A204.1 (cell line): ENCODE measurements around the gene ATF6.

ENCODE experiments used
- FAIRE-seq: peaks from 2 replicates; lab custom pipeline; 2012; peaks lifted over from hg19 to GRCh38; lab: Jason Lieb, UNC

ATF6 gene

DNA sequence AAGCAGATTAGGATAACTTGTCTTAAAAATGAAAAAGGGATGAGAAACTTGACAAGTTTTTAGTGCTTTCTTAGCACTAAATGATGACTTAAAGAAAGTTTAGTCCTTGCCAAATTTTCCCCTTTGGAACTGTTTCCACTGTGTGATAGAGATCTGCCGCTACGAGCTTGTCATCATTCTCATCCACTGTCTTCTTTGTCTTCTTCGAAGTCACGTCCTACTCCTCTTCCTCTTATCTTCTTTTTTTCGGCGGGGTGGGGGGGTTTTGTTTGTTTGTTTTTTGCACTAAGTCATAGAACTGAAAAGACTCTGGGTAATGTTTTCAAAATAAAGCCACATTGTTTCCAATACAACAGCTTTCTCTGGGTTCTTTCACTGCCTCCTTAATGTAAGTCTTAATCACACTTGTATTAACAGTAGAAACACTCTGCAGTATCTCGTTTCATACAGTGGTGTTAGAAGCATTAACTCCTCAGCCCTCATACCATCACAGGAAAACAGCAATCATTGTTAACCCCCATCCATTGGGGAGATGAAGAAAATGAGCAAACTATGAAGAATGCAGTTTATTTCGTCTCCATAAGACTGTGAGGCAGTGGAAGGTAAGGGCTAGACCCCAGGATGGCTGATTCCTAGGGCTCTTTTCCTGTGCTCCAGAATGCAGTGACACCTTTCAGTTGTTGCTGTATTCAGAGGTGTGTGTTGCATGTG lies 175.8 kb downstream of the ATF6 start:
- FAIRE-seq = no peak

DNA sequence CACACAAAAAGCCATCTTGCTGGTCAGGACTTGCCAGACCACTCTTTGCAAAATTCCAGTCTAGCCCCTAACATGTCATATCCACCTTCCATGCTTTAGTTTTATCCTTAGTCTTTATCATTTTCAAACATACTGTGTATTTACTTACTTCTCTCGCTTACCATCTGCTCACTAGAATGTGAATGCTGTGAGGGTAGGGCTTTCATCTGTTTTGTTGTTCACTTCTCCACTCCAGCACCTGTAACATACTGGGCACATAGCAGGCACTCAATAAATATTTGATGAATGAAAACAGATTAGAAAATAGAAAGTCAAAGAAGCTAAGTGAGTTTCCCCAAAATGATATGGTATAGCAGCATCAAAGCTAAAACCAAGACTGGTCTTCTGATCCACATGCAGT lies 177.6 kb downstream of the ATF6 start:
- no peak for FAIRE-seq

DNA sequence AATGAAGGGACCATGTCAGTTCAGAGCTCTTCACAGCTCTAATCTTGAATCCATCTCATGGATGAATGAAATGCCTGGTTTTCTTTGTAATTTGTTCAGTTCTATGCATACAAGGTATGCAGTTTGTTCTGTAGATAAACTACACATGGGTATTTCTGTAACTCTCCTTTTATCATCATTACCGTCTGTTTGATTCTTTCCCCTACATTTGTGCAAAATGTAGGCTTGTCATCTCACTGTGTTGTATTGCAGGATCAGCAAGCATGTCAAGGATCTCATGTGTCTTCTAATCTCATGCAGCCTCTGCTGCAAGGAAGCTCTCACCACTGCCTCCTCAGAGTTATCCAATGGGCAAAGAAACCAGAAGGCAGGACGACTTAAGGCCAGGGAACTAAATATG lies 178.3 kb downstream of the ATF6 start:
- FAIRE-seq = no peak

DNA sequence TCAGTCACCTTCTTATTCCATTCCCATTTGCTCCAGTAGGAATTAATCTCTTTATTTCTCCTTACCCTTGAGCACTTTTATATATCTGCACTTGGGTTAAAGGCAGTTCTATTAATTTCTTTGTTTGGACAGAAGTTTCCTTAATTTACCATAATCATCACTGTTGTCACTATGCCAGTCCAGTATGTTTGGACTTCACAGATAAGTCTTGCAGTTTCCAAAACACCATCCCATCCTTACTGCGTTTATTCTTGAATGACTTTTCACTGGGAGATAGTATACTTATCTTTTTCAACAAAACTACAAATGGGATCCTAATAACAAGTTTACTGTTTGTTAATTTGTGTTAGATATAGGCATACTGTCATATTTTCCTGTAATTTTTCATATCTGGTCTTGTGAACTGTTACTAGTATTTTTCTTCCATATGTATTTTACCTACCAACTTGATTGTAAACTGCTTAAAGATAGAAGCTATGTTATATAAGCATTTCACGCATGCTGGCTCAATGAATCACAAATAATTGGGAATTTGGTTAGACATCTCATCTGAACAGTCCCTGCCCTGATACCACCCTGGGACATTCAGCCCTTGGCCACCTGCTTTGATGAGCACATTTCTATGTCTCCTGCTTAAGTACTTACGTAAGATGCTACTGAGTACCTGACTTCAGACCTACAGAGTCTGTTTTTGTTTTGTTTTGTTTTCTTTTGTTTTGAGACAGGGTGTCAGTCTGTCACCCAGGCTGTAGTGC lies 179.4 kb downstream of the ATF6 start:
- FAIRE-seq = no peak

DNA sequence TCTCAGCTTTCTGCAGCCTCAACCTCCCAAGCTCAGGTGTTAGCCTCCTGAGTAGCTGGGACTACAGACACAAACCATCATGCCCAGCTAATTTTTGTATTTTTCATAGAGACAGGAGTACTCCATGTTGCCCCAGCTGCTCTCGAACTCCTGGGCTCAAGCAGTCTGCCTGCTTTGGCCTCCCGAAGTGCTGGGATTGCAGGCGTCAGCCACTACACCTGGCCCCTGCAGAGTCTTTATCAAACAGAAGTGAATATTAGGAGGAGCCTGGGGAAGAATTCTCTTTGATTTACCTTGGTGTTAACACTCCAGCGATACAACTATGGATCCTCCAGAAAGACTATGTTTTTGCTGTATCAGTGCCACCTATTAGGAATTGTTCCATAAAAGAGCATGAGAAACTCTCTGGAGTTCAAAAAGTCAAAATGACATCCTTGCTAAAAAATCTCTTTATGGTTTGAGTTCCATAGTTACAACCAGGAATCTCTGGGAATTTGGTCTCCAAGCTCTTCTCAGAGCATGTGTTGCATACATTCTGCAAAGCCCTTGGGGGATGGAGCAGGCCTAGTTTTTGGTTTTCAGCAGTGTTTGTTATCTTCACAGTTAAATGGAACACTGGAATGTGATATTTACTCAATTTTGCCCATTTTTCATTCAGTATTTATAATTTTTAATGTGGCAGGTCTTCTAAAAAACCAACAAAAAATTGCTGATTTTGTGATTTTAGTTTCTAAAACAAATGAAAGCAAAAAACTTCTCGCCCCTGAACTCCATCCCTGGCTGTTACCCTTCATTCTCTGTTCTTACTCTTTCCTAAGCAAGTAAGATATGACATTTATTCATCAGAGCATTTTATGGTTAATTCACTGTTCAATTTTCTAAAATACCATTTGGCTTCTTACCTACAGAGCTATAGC lies 180.2 kb downstream of the ATF6 start:
- no peak for FAIRE-seq

DNA sequence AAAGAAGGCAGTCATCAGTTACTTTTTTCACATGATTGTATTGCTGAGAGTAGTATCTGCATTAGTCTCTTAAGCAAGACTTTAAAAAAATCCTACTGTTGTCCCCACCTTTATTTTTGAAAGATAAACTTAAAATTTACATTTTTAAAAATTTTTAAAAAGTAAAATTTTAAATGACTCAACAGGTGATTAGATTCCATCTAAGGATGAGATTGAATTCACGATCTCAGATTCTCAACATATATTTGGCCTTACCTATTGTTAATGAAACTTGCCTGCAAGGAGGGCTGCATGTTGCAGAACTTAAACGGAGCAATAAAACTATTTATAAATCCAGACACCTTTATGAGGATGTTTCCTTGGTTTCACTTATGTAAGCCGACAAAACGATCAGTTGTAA lies 182.3 kb downstream of the ATF6 start:
- no peak for FAIRE-seq

DNA sequence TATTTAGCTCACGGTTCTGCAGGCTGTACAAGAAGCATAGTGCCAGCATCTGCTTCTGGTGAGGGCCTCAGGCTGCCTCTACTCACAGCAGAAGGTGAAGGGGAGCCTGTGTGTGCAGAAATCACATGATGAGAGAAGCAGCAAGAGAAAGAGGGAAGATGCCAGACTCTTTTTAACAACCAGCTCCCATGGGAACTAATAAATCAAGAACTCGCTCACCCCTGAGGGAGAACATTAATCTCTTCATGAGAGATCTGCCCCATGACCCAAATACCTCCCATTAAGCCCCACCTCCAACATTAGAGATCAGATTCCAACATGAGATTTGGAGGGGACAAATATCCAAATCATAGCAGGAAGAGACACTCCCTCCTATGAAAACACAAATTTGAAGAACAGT lies 183.4 kb downstream of the ATF6 start:
- FAIRE-seq = no peak

DNA sequence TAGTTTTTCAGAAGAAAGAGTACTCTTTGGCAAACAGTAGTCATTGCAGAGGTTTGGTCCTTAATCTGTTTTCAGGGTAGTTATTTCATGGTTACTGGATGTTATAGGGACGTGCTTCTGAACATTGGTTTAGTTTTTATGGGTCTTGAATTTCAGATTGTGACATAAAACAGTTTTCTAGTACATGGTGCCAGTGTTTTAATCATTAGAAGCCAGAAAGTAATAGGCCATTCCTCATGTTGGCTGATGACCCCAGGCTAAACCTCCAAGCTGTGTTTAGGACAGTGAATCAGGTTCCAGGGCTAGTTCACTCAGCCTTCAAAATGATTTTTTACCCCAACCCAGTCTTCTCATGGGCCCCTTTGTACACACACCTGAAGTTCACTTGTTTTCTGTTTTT lies 184.3 kb downstream of the ATF6 start:
- FAIRE-seq = no peak

DNA sequence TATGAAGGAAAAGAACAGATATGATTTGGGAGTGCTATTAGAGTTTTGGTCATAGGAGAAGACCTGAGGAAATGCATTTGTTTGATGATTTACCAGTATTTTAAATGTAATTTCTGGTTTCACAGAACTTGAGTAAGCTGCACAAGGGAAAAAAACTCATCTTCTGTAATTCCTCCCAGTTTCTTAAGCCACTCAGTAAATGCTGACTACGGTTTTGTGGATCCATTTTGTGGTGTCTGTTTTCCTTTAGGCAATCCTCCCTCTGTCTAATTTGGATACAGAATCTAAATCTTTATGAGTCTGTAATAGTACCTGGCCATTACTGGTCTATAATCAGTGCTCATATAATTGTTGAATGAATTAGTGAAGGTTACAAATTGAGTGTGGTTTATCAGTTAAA lies 185.5 kb downstream of the ATF6 start:
- no peak for FAIRE-seq

DNA sequence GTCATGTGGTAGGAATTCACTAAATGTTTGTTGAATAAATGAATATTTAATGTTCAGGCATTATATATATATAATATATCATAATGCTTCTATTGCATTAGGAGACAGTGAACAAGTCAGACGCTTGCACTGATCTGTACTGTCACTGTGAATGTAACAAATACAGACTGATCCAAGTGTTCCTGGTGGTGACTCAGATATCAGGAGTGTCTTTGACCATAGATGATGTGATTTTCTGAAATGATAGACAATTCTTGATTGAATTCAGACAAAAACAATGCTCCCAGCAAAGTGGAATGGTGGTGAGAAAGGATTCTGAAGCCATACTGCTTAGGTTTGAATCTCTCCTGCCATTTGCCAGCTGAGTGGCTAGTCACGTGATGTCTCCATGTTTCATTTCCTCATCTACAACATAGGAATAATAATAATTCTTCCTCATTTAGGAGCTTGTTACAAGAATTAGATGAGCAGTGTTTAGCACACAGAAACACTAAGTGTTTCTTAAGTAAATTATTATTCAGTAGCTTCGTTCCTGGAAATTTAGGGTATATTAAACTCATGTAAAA lies 186.6 kb downstream of the ATF6 start:
- FAIRE-seq = no peak

DNA sequence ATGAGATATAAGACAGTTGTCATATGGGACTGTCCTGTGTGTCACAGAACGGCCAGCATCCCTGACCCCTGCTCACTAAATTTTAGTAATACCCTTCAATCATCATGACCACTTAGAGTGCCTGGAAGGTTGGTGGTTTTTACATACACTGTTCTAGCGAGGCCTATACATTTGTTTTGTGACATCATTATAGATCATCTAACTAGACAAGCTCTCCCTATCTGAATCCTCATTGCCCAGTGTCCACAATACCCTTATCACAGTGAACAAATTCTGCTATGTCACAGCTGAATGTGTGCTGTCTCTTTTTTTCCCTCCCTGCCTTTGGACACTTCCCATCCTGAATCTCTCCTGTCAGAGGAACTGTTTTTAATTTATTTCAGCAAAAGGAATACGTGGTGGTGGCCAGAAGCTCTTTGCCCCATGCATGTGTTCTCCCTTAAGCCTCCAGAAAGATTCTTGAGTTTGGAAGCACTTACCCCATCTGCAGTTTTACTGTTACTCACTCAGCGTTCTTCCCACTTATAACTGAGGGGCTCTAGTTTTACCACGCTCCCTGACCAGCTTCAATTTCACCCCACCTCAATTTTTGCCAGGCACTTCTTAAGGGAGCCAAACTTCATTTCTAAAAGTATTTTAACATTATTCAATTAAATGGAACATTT lies 187.3 kb downstream of the ATF6 start:
- no peak for FAIRE-seq

DNA sequence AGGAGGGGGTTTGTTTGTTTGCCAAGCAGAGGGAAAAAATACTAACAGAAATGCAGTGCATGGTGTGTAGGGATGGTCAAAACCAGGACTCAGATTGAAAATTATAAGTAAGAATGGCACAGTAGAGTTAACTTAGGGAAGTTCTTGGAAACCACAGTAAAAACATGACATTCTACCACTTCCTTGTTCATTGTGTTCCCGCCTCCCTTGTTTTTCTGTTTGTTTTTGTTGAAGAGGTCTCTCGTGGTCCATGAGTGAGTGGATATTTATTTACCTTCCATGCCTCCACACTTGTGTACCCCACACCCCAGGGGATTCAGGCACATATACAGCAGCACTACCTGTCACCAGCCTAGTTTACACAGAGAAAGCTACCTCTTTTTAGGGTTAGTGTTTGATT lies 187.9 kb downstream of the ATF6 start:
- no peak for FAIRE-seq

DNA sequence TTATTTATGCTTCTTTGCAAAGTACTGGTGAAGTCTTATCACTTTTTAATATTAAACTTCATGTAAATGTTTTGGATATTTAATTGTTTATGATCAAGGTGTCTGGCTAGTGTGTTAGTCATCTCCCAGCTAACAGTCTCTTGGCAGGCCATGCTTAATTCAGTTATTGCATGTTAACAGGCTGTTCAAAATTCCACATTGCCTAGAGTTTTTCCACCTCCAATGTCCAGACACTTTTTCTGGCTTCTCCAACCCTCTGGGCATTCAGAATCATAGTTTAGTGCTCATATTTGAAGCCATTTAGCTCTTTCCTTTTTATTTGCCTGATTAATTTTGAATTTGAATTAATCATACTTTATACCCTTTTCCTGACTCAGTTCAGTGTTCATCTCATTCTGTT lies 188.3 kb downstream of the ATF6 start:
- FAIRE-seq = no peak

DNA sequence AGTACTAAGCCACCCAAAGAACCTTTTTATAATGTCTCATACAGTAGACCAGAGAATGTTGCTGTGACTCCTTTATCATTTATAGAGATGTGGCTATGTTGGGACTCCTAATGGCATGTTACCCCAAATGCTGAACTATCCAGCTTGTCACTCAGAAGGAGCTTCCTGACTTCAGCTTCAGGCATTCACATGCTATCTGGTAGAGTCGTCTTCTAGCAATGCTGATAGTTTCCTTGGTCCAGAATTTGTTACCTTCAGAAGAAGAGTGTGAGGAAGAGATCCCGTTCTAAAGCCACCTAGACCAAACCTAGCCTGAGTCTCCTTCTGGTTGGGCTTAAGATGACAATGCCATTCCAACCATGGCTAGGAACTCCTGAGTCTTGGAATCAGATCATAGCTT lies 189.5 kb downstream of the ATF6 start:
- FAIRE-seq = no peak

DNA sequence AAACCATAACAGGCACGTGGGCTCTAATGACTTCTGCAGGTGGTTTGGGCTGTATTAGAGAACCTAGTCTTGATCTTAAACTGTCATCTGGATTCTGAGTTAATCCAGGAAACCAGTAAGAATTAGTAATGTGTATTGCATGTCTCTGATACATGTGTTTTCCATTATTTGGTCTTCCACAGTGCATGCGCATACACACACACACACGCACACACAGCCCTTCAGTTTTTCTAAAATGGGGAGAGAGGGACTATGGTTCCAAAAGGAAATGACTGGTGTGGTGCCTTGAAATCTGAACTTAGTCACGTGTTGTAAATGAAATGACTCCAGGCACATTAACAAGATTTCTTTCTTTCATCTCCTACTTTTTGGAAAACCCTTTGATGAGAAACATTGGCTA lies 190.0 kb downstream of the ATF6 start:
- FAIRE-seq = no peak

DNA sequence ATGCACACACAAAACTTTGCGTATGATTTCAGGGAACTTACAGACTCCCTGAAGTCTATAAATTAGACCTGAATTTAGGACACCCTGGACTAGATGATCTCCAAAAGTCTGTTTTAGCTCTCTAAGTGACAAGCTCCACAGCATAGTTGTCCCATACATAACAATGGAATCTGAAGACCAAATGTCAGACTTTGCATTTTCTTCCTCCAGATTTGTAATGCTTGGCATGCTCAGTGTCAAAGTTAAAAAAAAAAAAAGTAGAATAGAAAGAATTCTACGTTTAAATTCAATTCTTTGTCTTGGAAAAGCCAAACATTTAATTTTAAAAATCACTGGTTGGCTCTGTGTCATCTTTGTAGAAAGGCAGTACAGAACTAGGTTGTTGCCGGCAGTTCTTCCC lies 190.8 kb downstream of the ATF6 start:
- FAIRE-seq = no peak

DNA sequence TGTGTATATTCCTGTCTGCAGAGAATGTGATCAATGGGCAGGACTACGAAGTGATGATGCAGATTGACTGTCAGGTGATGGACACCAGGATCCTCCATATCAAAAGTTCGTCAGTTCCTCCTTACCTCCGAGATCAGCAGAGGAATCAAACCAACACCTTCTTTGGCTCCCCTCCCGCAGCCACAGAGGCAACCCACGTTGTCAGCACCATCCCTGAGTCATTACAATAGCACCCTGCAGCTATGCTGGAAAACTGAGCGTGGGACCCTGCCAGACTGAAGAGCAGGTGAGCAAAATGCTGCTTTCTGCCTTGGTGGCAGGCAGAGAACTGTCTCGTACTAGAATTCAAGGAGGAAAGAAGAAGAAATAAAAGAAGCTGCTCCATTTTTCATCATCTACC lies 192.3 kb downstream of the ATF6 start:
- FAIRE-seq = no peak

DNA sequence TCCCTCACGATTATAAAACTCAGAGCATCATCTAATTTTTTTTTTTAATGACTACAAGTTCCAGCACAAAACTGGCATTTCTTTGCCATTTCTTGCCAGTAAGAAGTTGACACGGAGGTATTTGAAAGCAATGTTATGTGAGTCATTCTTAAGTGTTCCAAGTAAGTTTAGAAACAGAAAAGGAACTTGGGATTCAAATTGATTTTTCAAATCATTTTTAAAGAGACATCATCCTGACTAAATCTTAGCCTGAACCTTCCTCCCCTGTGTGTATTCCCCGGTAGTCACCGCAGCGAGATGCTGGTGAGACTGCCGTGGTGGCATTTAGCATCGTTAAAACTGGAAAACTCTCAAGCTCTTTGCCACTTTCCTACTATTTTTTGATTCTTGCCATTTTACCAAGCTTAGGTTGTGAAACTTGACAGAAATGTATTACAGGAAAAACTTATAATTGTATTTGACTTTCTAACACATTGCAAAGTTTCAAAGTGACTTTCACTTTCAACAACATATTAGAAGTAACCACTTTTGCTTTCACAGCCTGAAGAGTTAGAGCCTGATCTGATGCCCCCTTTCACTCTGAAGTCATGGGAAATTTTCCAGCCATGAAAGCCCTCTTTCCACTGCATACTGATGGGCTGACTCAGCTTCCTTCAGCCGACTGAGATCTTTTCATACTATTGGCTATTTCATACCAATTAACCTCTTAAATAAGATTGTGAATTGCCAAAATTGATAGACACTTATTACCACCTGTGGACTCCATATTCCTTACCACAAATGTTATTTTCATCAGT lies 196.2 kb downstream of the ATF6 start:
- FAIRE-seq = peak; percentile 97

DNA sequence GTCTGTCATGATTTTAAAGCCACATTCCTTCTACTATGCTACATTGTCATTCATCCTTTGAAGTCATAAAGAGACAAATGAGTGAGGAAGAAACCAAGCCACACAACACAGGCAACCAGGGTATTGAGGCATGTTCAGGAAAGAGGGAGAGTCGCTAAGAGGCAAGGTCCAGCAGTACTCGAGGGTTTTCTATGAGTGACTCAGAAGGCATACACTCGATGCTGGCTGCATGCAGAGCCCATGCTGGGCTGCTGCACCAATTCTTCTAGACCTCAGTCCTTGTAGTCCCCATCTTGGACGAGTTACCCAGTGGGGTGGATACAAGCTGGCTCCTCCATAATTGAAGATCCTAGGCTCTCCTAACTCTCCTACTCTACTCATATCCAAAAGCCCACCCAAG lies 199.9 kb downstream of the ATF6 start:
- FAIRE-seq = no peak

DNA sequence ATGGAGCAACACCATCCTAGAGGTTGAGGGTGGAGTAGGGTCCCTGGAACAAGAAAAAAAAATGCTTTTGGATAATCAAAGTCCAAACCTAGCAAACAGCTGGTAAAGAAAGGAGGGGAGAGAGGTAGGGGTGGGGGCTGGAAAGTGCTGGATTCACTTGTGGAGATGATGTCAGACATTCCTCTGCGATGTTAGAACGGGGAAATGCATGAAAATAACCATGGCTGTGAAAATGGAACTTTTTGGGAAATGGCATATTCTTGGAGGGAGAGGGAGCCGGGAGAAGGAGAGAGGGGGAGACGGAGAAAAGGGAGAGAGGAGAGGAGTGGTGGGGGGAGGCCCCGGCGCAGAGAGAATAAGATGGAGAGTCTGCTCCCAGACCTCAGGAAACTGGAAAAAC lies 203.9 kb downstream of the ATF6 start:
- no peak for FAIRE-seq

DNA sequence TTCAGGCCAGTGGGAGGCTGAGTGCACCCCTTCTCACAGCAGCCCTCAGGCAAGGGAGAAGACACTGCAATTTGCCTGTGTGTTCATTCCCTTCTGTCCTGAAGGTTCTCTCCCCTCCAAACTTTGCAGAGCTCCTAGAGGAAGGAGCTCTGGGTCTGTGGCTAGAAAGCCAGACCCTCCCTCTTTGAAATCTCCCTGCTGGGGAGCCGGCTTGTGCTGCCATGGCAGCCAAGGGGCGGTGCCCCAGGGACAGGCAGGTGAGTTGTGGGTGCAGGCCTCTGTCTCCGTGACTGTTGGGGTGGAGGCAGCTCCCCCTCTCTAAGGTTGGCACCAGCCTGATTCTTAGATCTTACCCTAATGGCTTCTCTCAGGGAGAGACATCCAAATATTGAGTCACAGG lies 204.5 kb downstream of the ATF6 start:
- no peak for FAIRE-seq
